ENCODE measurements around the gene NPAS3.

The NPAS3 gene

DNA sequence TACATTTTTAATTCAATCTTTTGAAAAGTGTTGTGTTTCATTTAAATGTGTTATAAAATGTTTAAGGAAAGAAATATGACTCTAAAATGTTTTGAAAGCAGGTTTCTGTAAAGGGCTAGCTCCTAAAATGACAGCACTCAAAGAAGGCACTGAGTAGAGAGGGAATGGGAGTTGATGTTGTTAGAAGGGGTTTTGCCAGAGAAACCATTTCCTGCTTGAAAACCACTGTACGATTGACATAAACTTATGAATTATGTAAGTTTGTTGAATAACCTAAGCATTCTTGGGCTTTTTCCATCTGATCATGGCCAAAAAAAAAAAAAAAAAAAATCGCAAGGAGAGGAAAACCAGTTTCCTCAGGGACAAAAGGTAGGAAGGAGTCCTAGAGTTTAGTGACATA is 778.2 kb downstream of the NPAS3 start:
- Histone ChIP-seq H3K27ac (ENCODE audit: low read depth, low read length) (no peak overlapping the region), H3K9ac (ENCODE audit: low read length in 5 of 5) (no peak overlapping the region), H3K27me3 (ENCODE audit: control insufficient read depth in 5 of 5, insufficient read depth in 4 of 5, low read length in 5 of 5) (no peaks in the 10 kb centered on the region), H3K9me3 (ENCODE audit: control insufficient read depth in 5 of 5, low read length in 5 of 5) (no peaks in the 10 kb centered on the region), H3K4me3 (ENCODE audit: low read depth in 1 of 5, low read length in 5 of 5) (no peak overlapping the region), H3K36me3 (ENCODE audit: control insufficient read depth in 5 of 5, insufficient read depth in 5 of 5, low read length in 5 of 5) (no peaks in the 10 kb centered on the region), H3K4me1 (ENCODE audit: control insufficient read depth in 5 of 5, insufficient read depth in 5 of 5, low read length in 5 of 5) (no peaks in the 10 kb centered on the region)

GRCh38 chr14:33717866-33718265 is 779.2 kb downstream of the NPAS3 start:
- Histone ChIP-seq H3K4me3 (ENCODE audit: low read depth in 1 of 5, low read length in 5 of 5) (no peak overlapping the region), H3K36me3 (ENCODE audit: control insufficient read depth in 5 of 5, insufficient read depth in 5 of 5, low read length in 5 of 5) (no peaks in the 10 kb centered on the region), H3K27me3 (ENCODE audit: control insufficient read depth in 5 of 5, insufficient read depth in 4 of 5, low read length in 5 of 5) (no peaks in the 10 kb centered on the region), H3K9ac (ENCODE audit: low read length in 5 of 5) (no peak overlapping the region), H3K4me1 (ENCODE audit: control insufficient read depth in 5 of 5, insufficient read depth in 5 of 5, low read length in 5 of 5) (no peaks in the 10 kb centered on the region), H3K9me3 (ENCODE audit: control insufficient read depth in 5 of 5, low read length in 5 of 5) (no peaks in the 10 kb centered on the region), H3K27ac (ENCODE audit: low read depth, low read length) (no peak overlapping the region)

DNA sequence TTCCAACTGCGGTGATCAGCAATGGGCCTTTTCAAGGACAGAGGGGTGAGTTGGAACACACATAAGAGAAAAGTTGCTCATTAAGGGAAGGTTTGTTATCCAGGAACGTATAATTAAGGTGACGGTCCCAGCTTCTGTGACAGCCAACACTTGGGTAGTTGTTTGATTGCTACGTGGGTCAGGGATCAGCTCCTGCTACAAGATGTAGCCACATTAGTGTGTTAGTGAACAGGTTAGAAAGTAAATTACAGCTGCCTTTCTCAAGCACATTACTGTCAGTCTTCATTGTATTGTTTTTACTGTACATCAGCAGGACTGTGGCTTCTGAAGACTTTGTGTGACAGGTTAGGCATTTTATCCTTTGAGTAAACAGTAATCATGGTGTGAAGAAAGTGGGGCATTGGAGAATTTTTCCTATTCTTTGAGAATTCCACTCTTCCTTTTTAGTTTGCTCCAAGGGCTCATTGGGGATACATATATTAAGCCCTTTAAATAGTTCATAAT is 781.7 kb downstream of the NPAS3 start:
- Histone ChIP-seq H3K4me3 (ENCODE audit: low read depth in 1 of 5, low read length in 5 of 5) (no peak overlapping the region), H3K9me3 (ENCODE audit: control insufficient read depth in 5 of 5, low read length in 5 of 5) (no peaks in the 10 kb centered on the region), H3K27ac (ENCODE audit: low read depth, low read length) (no peak overlapping the region), H3K4me1 (ENCODE audit: control insufficient read depth in 5 of 5, insufficient read depth in 5 of 5, low read length in 5 of 5) (no peaks in the 10 kb centered on the region), H3K9ac (ENCODE audit: low read length in 5 of 5) (no peak overlapping the region), H3K27me3 (ENCODE audit: control insufficient read depth in 5 of 5, insufficient read depth in 4 of 5, low read length in 5 of 5) (no peaks in the 10 kb centered on the region), H3K36me3 (ENCODE audit: control insufficient read depth in 5 of 5, insufficient read depth in 5 of 5, low read length in 5 of 5) (no peaks in the 10 kb centered on the region)

GRCh38 chr14:33726685-33727084 is 788.0 kb downstream of the NPAS3 start:
- Histone ChIP-seq H3K4me3 (ENCODE audit: low read depth in 1 of 5, low read length in 5 of 5) (no peak overlapping the region), H3K9me3 (ENCODE audit: control insufficient read depth in 5 of 5, low read length in 5 of 5) (no peaks in the 10 kb centered on the region), H3K36me3 (ENCODE audit: control insufficient read depth in 5 of 5, insufficient read depth in 5 of 5, low read length in 5 of 5) (no peaks in the 10 kb centered on the region), H3K27ac (ENCODE audit: low read depth, low read length) (no peak overlapping the region), H3K27me3 (ENCODE audit: control insufficient read depth in 5 of 5, insufficient read depth in 4 of 5, low read length in 5 of 5) (no peaks in the 10 kb centered on the region), H3K9ac (ENCODE audit: low read length in 5 of 5) (no peak overlapping the region), H3K4me1 (ENCODE audit: control insufficient read depth in 5 of 5, insufficient read depth in 5 of 5, low read length in 5 of 5) (no peaks in the 10 kb centered on the region)

DNA sequence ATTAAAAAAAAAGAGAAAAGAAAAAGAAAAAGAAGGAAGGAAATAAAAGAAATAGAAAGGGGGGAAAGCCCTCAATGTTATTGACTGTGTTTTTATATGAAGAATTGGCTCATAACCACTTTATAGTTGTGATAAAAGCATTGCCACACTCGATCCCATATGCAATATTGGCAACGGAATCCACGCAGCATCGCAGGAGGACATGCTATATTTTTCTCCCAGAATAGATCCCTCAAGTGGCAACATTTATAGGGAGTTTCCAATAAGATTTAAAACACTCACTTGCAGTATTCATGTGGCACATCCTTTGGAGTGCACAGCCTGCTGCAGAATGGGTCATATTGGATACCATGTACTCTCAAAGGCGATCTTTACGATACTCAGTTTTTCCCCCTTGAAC is 788.9 kb downstream of the NPAS3 start:
- H3K9ac ChIP-seq (ENCODE audit: low read length in 5 of 5) = no peak overlapping the region
- no peaks in the 10 kb centered on the region for H3K4me1 ChIP-seq (ENCODE audit: control insufficient read depth in 5 of 5, insufficient read depth in 5 of 5, low read length in 5 of 5)
- no peaks in the 10 kb centered on the region for H3K9me3 ChIP-seq (ENCODE audit: control insufficient read depth in 5 of 5, low read length in 5 of 5)
- no peak overlapping the region for H3K27ac ChIP-seq (ENCODE audit: low read depth, low read length)
- H3K4me3 ChIP-seq (ENCODE audit: low read depth in 1 of 5, low read length in 5 of 5) = no peak overlapping the region
- H3K36me3 ChIP-seq (ENCODE audit: control insufficient read depth in 5 of 5, insufficient read depth in 5 of 5, low read length in 5 of 5) = no peaks in the 10 kb centered on the region
- no peaks in the 10 kb centered on the region for H3K27me3 ChIP-seq (ENCODE audit: control insufficient read depth in 5 of 5, insufficient read depth in 4 of 5, low read length in 5 of 5)

DNA sequence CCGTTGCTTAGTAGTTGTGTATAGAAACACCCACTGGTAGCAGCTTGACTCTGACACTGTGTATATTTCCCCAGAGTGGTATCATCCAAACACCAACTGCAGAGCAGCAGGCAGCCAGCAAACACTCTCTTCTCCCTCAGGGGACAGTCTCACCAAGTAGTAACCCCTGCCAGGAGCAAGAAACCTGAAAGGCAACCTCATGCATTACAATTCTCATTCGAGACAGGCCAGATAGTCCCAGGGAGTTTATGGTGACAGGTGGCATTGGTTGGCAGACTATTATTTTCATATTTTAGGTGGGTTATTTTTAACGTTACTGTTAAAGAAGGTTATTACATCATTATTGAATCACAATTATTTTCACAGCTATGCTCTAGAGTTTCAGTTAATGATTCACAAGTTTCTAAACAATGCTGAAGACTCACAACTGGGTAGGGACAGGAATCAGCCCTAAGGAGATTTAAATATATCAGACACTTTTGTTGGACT is 789.4 kb downstream of the NPAS3 start:
- Histone ChIP-seq H3K4me1 (ENCODE audit: control insufficient read depth in 5 of 5, insufficient read depth in 5 of 5, low read length in 5 of 5) (no peaks in the 10 kb centered on the region), H3K9ac (ENCODE audit: low read length in 5 of 5) (no peak overlapping the region), H3K9me3 (ENCODE audit: control insufficient read depth in 5 of 5, low read length in 5 of 5) (no peaks in the 10 kb centered on the region), H3K27me3 (ENCODE audit: control insufficient read depth in 5 of 5, insufficient read depth in 4 of 5, low read length in 5 of 5) (no peaks in the 10 kb centered on the region), H3K4me3 (ENCODE audit: low read depth in 1 of 5, low read length in 5 of 5) (no peak overlapping the region), H3K27ac (ENCODE audit: low read depth, low read length) (no peak overlapping the region), H3K36me3 (ENCODE audit: control insufficient read depth in 5 of 5, insufficient read depth in 5 of 5, low read length in 5 of 5) (no peaks in the 10 kb centered on the region)

- no peak overlapping the region for H3K9ac ChIP-seq (ENCODE audit: low read length in 5 of 5)
- H3K4me1 ChIP-seq (ENCODE audit: control insufficient read depth in 5 of 5, insufficient read depth in 5 of 5, low read length in 5 of 5) = no peaks in the 10 kb centered on the region
- H3K9me3 ChIP-seq (ENCODE audit: control insufficient read depth in 5 of 5, low read length in 5 of 5) = no peaks in the 10 kb centered on the region
- no peaks in the 10 kb centered on the region for H3K36me3 ChIP-seq (ENCODE audit: control insufficient read depth in 5 of 5, insufficient read depth in 5 of 5, low read length in 5 of 5)
- H3K27ac ChIP-seq (ENCODE audit: low read depth, low read length) = no peak overlapping the region
- no peaks in the 10 kb centered on the region for H3K27me3 ChIP-seq (ENCODE audit: control insufficient read depth in 5 of 5, insufficient read depth in 4 of 5, low read length in 5 of 5)
- no peak overlapping the region for H3K4me3 ChIP-seq (ENCODE audit: low read depth in 1 of 5, low read length in 5 of 5)
These were observed 791.5 kb downstream of the NPAS3 start for GRCh38 chr14:33730156-33730555.

DNA sequence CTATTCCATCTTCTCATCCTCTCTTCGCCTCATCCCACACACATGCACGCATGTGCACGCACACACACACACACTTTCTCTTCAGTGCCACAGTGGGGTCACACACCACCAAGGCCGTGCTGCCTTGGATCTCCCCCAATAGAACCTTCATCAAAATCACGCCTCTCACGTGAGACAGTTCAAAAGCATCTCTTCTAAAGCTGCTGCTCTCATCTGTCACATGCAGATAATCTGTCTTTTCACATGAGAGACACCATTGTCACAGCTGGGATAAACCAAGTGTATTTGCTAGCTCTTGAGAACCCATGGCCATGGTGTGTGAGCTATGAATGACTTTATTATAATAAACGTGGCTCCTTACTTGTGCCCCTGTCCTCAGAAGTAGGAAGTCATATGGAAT is 793.5 kb downstream of the NPAS3 start:
- Histone ChIP-seq H3K4me3 (ENCODE audit: low read depth in 1 of 5, low read length in 5 of 5) (no peak overlapping the region), H3K36me3 (ENCODE audit: control insufficient read depth in 5 of 5, insufficient read depth in 5 of 5, low read length in 5 of 5) (no peaks in the 10 kb centered on the region), H3K9me3 (ENCODE audit: control insufficient read depth in 5 of 5, low read length in 5 of 5) (no peaks in the 10 kb centered on the region), H3K9ac (ENCODE audit: low read length in 5 of 5) (no peak overlapping the region), H3K27me3 (ENCODE audit: control insufficient read depth in 5 of 5, insufficient read depth in 4 of 5, low read length in 5 of 5) (no peaks in the 10 kb centered on the region), H3K27ac (ENCODE audit: low read depth, low read length) (no peak overlapping the region), H3K4me1 (ENCODE audit: control insufficient read depth in 5 of 5, insufficient read depth in 5 of 5, low read length in 5 of 5) (no peaks in the 10 kb centered on the region)

GRCh38 chr14:33733310-33733709 is 794.6 kb downstream of the NPAS3 start:
- Histone ChIP-seq H3K9me3 (ENCODE audit: control insufficient read depth in 5 of 5, low read length in 5 of 5) (no peaks in the 10 kb centered on the region), H3K27me3 (ENCODE audit: control insufficient read depth in 5 of 5, insufficient read depth in 4 of 5, low read length in 5 of 5) (no peaks in the 10 kb centered on the region), H3K27ac (ENCODE audit: low read depth, low read length) (no peak overlapping the region), H3K9ac (ENCODE audit: low read length in 5 of 5) (no peak overlapping the region), H3K4me3 (ENCODE audit: low read depth in 1 of 5, low read length in 5 of 5) (no peak overlapping the region), H3K4me1 (ENCODE audit: control insufficient read depth in 5 of 5, insufficient read depth in 5 of 5, low read length in 5 of 5) (no peaks in the 10 kb centered on the region), H3K36me3 (ENCODE audit: control insufficient read depth in 5 of 5, insufficient read depth in 5 of 5, low read length in 5 of 5) (no peaks in the 10 kb centered on the region)

GRCh38 chr14:33733721-33734120 is 795.0 kb downstream of the NPAS3 start:
- no peak overlapping the region for H3K4me3 ChIP-seq (ENCODE audit: low read depth in 1 of 5, low read length in 5 of 5)
- H3K27me3 ChIP-seq (ENCODE audit: control insufficient read depth in 5 of 5, insufficient read depth in 4 of 5, low read length in 5 of 5) = no peaks in the 10 kb centered on the region
- H3K9me3 ChIP-seq (ENCODE audit: control insufficient read depth in 5 of 5, low read length in 5 of 5) = no peaks in the 10 kb centered on the region
- no peak overlapping the region for H3K27ac ChIP-seq (ENCODE audit: low read depth, low read length)
- H3K36me3 ChIP-seq (ENCODE audit: control insufficient read depth in 5 of 5, insufficient read depth in 5 of 5, low read length in 5 of 5) = no peaks in the 10 kb centered on the region
- H3K4me1 ChIP-seq (ENCODE audit: control insufficient read depth in 5 of 5, insufficient read depth in 5 of 5, low read length in 5 of 5) = no peaks in the 10 kb centered on the region
- H3K9ac ChIP-seq (ENCODE audit: low read length in 5 of 5) = no peak overlapping the region

DNA sequence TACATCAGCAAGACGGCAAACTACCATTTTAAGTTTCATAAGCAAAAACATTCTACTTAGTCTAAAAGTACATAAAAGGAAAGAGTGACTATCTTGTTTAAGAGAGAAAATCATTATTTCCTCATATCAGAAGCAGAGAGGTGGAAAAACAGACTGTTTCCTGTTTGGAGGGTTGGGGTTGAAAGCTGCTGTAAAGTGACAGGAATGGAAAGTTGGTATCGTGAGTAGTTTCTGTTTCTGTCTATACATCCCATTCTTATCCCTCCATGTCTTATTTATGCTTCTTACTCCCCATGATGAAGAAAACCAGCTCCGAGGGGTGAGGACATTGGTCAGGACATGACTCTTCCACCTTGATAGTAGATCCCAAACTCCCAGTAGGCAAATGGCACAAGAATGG is 795.7 kb downstream of the NPAS3 start:
- H3K4me1 ChIP-seq (ENCODE audit: control insufficient read depth in 5 of 5, insufficient read depth in 5 of 5, low read length in 5 of 5) = no peaks in the 10 kb centered on the region
- H3K36me3 ChIP-seq (ENCODE audit: control insufficient read depth in 5 of 5, insufficient read depth in 5 of 5, low read length in 5 of 5) = peaks cover 0 to under 1% (median 0%) of the 10 kb centered on the region in 5 donors
- no peaks in the 10 kb centered on the region for H3K27me3 ChIP-seq (ENCODE audit: control insufficient read depth in 5 of 5, insufficient read depth in 4 of 5, low read length in 5 of 5)
- H3K4me3 ChIP-seq (ENCODE audit: low read depth in 1 of 5, low read length in 5 of 5) = no peak overlapping the region
- H3K9ac ChIP-seq (ENCODE audit: low read length in 5 of 5) = no peak overlapping the region
- no peak overlapping the region for H3K27ac ChIP-seq (ENCODE audit: low read depth, low read length)
- no peaks in the 10 kb centered on the region for H3K9me3 ChIP-seq (ENCODE audit: control insufficient read depth in 5 of 5, low read length in 5 of 5)
